HS-27A (cell line): ENCODE data around the gene C2CD2L.
"Not testable (repeated sequence)": the region's sequence is repeated elsewhere in the genome, so short reads cannot be mapped to it uniquely, and the experiment has no call there.

Experiments used
- DNase-seq: peaks from one replicate; pipeline ENCODE4 v3.0.0-alpha.2; 2012; ENCODE audit warnings: low read depth, missing footprints

Gene C2CD2L

GRCh38 chr11:119152043-119152442 is 44.9 kb downstream of the C2CD2L start:
- no peak for DNase-seq

- no peak for DNase-seq
Measured at GRCh38 chr11:119152604-119153003, 45.5 kb downstream of the C2CD2L start.

- no peak for DNase-seq
Measured at GRCh38 chr11:119153049-119153818, 46.1 kb downstream of the C2CD2L start.

- DNase-seq: no peak
Measured at GRCh38 chr11:119154178-119154577, 47.0 kb downstream of the C2CD2L start.

- DNase-seq: no peak
Measured at GRCh38 chr11:119155733-119156492, 48.8 kb downstream of the C2CD2L start.

GRCh38 chr11:119156496-119156895 is 49.4 kb downstream of the C2CD2L start:
- no peak for DNase-seq

- DNase-seq: no peak
Measured at GRCh38 chr11:119157063-119157462, 49.9 kb downstream of the C2CD2L start.

- DNase-seq: no peak
Measured at GRCh38 chr11:119158467-119158866, 51.3 kb downstream of the C2CD2L start.

- no peak for DNase-seq
Measured at GRCh38 chr11:119160151-119160550, 53.0 kb downstream of the C2CD2L start.

- DNase-seq: no peak
Measured at GRCh38 chr11:119161871-119162270, 54.7 kb downstream of the C2CD2L start.

GRCh38 chr11:119166368-119167076 is 59.4 kb downstream of the C2CD2L start:
- DNase-seq: no peak

- not testable (repeated sequence) for DNase-seq
Measured at GRCh38 chr11:119167077-119167458, 59.9 kb downstream of the C2CD2L start.

GRCh38 chr11:119167933-119168332 is 60.8 kb downstream of the C2CD2L start:
- DNase-seq: no peak
